ENCODE results near the gene AKAP13. TPM values are rescaled to one million over a fixed set of nuclear protein-coding genes. Genes with fewer than 3 reads are reported as not detected.
"Not testable (repeated sequence)": the region's sequence is repeated elsewhere in the genome, so short reads cannot be mapped to it uniquely, and the experiment has no call there.

Gene AKAP13
- total RNA-seq, 2 donors from 2014 or later: 87.3 to 106 TPM

DNA sequence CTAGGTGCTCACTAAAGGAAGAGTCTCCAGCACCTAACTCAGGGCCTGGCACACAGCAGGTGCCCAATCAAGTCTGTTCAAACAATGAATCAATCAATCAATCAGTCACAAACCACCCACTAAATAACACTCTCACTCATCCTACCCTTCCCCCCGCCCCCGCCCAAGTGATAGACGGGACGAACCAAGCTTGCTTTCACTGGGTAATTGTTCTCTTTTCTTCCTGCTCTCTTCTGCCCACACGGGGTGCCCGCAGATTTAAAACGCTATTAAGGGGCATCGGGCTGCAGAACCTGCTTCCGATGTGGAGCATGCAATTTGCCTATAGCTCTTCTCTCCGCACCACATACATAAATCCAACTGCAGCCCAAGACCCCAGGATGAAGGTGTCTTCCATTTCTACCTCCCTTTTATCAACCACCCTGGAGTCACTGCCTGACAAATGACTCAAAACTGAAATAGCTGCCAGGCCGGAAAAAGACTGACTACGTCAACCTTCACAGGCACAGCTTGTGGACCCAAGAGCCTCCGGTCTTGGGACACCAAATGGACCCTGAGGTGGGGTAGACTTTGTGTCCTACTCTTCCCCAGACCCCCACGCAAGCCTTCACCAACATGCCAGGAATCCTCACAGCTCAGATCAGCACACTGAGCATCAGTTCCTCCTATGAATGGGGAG, 412.6 kb downstream of the AKAP13 start:
- TF ChIP-seq, protein P1, sequence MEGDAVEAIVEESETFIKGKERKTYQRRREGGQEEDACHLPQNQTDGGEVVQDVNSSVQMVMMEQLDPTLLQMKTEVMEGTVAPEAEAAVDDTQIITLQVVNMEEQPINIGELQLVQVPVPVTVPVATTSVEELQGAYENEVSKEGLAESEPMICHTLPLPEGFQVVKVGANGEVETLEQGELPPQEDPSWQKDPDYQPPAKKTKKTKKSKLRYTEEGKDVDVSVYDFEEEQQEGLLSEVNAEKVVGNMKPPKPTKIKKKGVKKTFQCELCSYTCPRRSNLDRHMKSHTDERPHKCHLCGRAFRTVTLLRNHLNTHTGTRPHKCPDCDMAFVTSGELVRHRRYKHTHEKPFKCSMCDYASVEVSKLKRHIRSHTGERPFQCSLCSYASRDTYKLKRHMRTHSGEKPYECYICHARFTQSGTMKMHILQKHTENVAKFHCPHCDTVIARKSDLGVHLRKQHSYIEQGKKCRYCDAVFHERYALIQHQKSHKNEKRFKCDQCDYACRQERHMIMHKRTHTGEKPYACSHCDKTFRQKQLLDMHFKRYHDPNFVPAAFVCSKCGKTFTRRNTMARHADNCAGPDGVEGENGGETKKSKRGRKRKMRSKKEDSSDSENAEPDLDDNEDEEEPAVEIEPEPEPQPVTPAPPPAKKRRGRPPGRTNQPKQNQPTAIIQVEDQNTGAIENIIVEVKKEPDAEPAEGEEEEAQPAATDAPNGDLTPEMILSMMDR (IDR thresholded peaks at IDR 0.05): no peak
- peak overlapping the region; percentile 96 for H3K4me3 ChIP-seq
- intact Hi-C loops (cut with DNase I): loop anchor here (5.0 kb wide), 1 partner anchor 56 kb away; no protein-coding TSS in a partner anchor
- H3K27ac ChIP-seq: no peak overlapping the region
- no peaks in the 10 kb centered on the region for H3K36me3 ChIP-seq
- H3K9me3 ChIP-seq: no peaks in the 10 kb centered on the region
- DNase-seq: no peak
- no peaks in the 10 kb centered on the region for H3K4me1 ChIP-seq
- peak overlapping the region in 1 of 2 donors; percentile 68 for H3K9ac ChIP-seq (ENCODE audit: low read depth in 2 of 2, low read length in 2 of 2)
- no peaks in the 10 kb centered on the region for H3K27me3 ChIP-seq

DNA sequence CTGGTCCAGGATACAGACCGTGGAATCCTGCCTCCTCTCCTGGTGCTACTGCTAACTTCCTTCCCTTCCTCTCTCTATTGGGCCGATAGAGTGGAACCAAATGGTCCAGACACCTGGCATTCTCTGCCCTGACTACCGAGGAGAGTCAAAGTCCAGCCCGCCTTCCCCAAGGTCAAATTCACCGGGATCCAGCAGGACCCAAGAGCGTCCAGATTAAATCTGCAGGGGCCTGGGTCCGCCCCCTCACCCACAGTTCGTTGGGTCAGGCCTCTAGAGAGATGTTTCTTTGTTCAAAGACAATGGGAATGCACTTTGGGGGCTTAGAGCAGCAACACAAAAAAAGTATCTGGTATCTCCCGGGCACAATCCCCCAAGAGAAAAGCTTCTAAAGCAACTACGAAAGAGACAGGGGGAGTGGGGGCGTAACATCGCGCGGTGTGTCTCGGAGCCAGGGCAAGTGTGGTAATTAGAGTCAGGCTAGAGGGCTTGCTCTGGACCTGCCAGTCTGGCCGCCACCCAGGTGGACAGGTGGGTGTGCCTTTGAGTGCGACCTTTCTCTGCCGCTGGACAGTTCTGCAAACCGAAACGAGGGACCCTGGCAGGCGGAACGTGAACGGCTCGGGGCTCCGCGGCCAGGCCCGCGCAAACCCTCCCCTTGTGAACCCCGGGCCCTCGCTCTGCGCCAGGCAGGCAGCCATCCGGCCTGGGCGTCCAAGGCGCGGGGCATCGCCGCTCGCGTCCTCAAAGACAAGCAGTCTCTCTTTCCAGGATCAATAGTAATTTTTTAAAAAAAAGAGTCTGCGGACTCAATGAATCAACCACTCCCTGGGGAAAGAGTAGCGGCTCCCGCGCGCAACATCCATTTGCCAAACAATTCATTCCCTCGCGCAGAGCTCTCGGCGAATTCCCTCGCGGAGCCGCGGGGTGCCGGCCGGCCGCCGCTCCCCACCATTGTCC, 413.5 kb downstream of the AKAP13 start:
- Histone ChIP-seq H3K9me3 (no peaks in the 10 kb centered on the region), H3K9ac (ENCODE audit: low read depth in 2 of 2, low read length in 2 of 2) (peak overlapping the region; percentile 68 to 87), H3K27ac (peak overlapping the region; percentile 92), H3K4me1 (no peaks in the 10 kb centered on the region), H3K4me3 (peak overlapping the region; percentile 96), H3K27me3 (no peaks in the 10 kb centered on the region), H3K36me3 (no peaks in the 10 kb centered on the region)
- intact Hi-C loops (cut with DNase I): loop anchor here (5.0 kb wide), 1 partner anchor 57 kb away; no protein-coding TSS in a partner anchor
- DNase-seq: peak; percentile 68
- TF ChIP-seq, protein P1 (IDR thresholded peaks at IDR 0.05): no peak

DNA sequence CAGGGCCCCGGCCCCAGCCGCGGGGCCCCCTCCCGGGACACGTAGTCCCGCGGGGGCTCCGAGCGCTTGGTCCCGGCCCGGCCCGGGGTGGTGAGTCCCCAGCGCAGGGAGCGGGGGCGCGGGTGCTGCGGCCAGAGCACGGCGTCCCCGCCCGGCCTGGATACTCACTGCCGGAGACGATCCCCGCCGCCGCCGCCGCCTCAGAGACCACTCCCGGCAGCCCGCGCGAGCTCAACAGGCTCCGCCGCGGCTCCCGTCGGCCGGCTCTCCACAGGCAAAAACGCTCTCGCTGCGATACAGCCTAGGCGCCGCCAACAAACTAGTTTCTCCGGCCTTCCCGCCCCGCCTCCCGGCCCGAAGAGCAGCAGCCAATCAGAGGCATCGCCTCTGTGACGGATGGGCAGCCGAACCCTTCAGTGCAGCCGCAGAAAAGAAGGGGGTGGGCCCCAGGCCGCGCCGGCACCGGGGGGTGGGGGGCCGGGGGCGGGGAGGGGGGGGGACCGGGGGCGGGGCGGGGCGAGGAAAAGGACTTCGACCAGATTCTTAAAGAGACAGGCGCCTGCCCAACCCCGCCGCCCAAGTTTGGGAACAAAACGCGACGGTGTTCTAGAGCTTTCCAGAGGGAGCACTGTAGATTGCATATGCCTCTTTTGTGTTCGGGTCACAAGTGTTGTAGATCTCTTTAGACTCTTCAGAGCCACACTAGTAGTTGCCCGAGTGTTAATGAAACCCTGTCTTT, 414.4 kb downstream of the AKAP13 start, which contains the start of gene KLHL25:
Gene KLHL25 (minus strand): TSS at position 328 of the 739 bp plus-strand sequence. CDS start 25,115 bp downstream, outside the sequence.
- H3K9me3 ChIP-seq: no peaks in the 10 kb centered on the region
- no peaks in the 10 kb centered on the region for H3K27me3 ChIP-seq
- no peaks in the 10 kb centered on the region for H3K36me3 ChIP-seq
- DNase-seq: peak; percentile 94
- peak within 1 kb of the TSS; percentile 92 for H3K27ac ChIP-seq
- intact Hi-C loops (cut with DNase I): loop anchor here (5.0 kb wide), 2 partner anchors 38 to 57 kb away; no protein-coding TSS in a partner anchor
- H3K4me3 ChIP-seq: peak within 1 kb of the TSS; percentile 96
- H3K4me1 ChIP-seq: no peaks in the 10 kb centered on the region
- peak within 1 kb of the TSS; percentile 76 to 87 for H3K9ac ChIP-seq (ENCODE audit: low read depth in 2 of 2, low read length in 2 of 2)
- TF ChIP-seq, protein P1 (IDR thresholded peaks at IDR 0.05): no peak

DNA sequence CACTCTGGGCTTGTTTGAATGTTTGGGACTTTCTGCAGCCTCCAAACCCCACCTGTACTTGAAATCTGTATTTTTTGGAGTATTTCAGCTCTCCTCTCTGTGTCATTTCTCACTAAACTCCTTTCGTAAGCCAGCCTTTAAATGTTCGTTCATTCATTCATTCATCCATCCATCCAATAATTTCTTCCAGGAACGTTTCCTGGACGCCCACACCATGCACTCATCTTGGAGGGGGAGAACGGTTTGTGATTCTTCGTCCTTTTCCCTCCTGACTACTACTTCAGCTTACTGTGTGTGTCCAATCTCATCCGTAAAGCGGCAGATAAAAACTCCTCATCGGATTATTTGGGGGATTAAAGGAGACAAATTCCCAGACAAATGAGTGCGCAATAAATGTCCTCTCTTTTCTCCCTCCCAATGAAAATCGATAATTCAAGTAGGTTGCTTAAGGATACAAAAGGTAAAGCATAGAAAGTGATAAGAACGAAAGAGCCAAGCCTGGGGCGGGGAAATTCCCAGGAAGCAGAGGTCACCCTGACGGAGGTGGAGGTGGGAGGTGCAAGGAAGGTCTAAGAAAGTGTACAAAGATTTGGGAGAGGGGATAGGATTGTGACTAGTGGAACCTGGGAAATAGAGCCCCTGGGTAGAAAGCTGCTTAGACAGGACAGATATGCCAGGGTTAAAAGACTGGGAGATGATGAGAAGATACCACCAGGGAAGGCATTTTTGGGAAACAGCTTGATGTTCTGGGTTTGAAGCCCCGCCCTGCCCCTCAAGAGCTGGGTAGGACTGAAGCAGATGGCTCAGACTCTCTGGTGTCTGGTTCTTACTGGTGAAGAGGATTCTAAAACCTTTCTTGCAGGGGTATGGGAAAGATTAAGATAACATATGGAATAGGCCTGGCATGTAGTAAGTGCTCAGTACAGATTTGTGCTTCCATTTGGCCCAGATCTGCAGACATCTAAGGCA, 415.2 kb downstream of the AKAP13 start:
- H3K36me3 ChIP-seq: no peaks in the 10 kb centered on the region
- H3K27ac ChIP-seq: peak overlapping the region; percentile 28
- TF ChIP-seq, protein P1 (IDR thresholded peaks at IDR 0.05): no peak
- peak; percentile 67 for DNase-seq
- H3K4me1 ChIP-seq: peaks cover 4% of the 10 kb centered on the region
- H3K27me3 ChIP-seq: no peaks in the 10 kb centered on the region
- intact Hi-C loops (cut with DNase I): loop anchor here (5.0 kb wide), 1 partner anchor 37 kb away; no protein-coding TSS in a partner anchor
- H3K4me3 ChIP-seq: peak overlapping the region; percentile 96
- H3K9me3 ChIP-seq: no peaks in the 10 kb centered on the region
- H3K9ac ChIP-seq (ENCODE audit: low read depth in 2 of 2, low read length in 2 of 2): peak overlapping the region in 1 of 2 donors; percentile 76

DNA sequence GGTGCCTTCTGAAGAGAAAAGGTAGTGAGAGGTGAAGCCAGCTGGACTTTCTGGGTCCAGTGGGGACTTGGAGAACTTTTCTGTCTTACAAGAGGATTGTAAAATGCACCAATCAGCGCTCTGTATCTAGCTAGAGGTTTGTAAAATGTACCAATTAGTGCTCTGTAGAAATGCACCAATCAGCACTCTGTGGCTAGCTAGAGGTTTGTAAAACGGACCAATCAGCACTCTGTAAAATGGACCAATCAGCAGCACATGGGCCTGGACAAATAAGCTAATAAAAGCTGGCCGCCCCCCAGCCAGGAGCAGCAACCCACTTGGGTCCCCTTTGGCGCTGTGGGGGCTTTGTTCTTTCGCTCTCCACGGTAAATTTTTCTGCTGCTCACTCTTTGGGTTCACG, 416.0 kb downstream of the AKAP13 start:
- not testable (repeated sequence) for H3K9me3 ChIP-seq; H3K4me3 ChIP-seq; H3K27ac ChIP-seq; H3K4me1 ChIP-seq; H3K36me3 ChIP-seq; H3K9ac ChIP-seq (ENCODE audit: low read depth in 2 of 2, low read length in 2 of 2); H3K27me3 ChIP-seq; DNase-seq
- intact Hi-C loops (cut with DNase I): loop anchor here (5.0 kb wide), 1 partner anchor 36 kb away; no protein-coding TSS in a partner anchor
